HCT116 (cell line): ENCODE data around the gene NAGK. TPM values are rescaled to one million over a fixed set of nuclear protein-coding genes. Genes with fewer than 3 reads are reported as not detected.
"Not testable (repeated sequence)": the region's sequence is repeated elsewhere in the genome, so short reads cannot be mapped to it uniquely, and the experiment has no call there.

Source experiments
- ATAC-seq: fragments of 200-7000 bp; cut with Tn5 transposase; 2 replicates; pipeline ENCODE4 v1.9.1; 2020; ENCODE audit warnings: mild to moderate bottlenecking, moderate library complexity
- BruUV-seq: library from RNA; stranded (reverse); fragments of 400-500 nt; replicated peaks from 2 replicates; lab custom pipeline; 2021; lab: Mats Ljungman, UMichigan
- CTCF ChIA-PET: fragments of 300-600 bp; sonication (Branson Sonifier 250); formaldehyde crosslinking; loops from one replicate; lab custom pipeline; 2021; ENCODE audit warnings: antibody characterized with exemption; lab: Charles Lee
- POLR2A ChIA-PET: fragments of 300-600, 350-600 bp; sonication (Branson Sonifier 250); formaldehyde crosslinking; loops from one replicate; lab custom pipeline; 2021; ENCODE audit warnings: antibody characterized with exemption; lab: Charles Lee
- RAD21 ChIA-PET, 2 experiments: fragments of 300-600 bp; sonication (Branson Sonifier 250); formaldehyde crosslinking; loops; one replicate each; lab custom pipeline; 2023; ENCODE audit warnings: low total read pairs in 2 of 2; ENCODE audit not compliant: uncharacterized antibody in 2 of 2, unreplicated experiment in 2 of 2, low non-redundant PET in 1 of 2; lab: Charles Lee
- DNase-seq: peaks from one replicate; pipeline ENCODE4 v3.0.0-alpha.2; 2010; ENCODE audit warnings: low read depth, low spot score
- H2AFZ ChIP-seq: fragments of 200-600 bp; shearing (Covaris generic), sonication (generic); 2 replicates; pipeline ENCODE4 v1.6.1; 2017; ENCODE audit warnings: low read depth, mixed run types, mixed read lengths, antibody characterized with exemption, low read length; ENCODE audit not compliant: poor library complexity, severe bottlenecking
- H3K27ac ChIP-seq: 2 replicates; pipeline ENCODE4 v1.5.1; 2012; ENCODE audit warnings: low read depth, low read length
- H3K27me3 ChIP-seq: fragments of 200-600 bp; sonication (generic); 2 replicates; pipeline ENCODE4 v1.6.1; 2016; ENCODE audit warnings: mixed run types, low read length, mixed read lengths; ENCODE audit not compliant: insufficient read depth
- H3K36me3 ChIP-seq, 2 experiments: fragments of 200-500 bp in 1 of 2; fragments of 200-600 bp in 1 of 2; sonication (Bioruptor generic) in 1 of 2; sonication (generic) in 1 of 2; 2 replicates each; pipeline versions ENCODE4 v1.5.1 to v1.6.1; 2014 to 2016; ENCODE audit warnings: low read length in 2 of 2, inconsistent platforms in 1 of 2, mixed read lengths in 1 of 2, mixed run types in 1 of 2; ENCODE audit not compliant: insufficient read depth in 2 of 2, control insufficient read depth in 1 of 2
- H3K4me1 ChIP-seq, 2 experiments: fragments of 200-600 bp in 1 of 2; sonication (generic) in 1 of 2; 2 replicates each; pipeline versions ENCODE4 v1.5.1 to v1.6.1; 2012 to 2017; ENCODE audit warnings: low read length in 2 of 2, inconsistent platforms in 1 of 2, mild to moderate bottlenecking in 1 of 2, mixed read lengths in 1 of 2, mixed run types in 1 of 2, moderate library complexity in 1 of 2; ENCODE audit not compliant: insufficient read depth in 2 of 2, control insufficient read depth in 1 of 2
- H3K4me2 ChIP-seq: fragments of 200-600 bp; sonication (generic); 2 replicates; pipeline ENCODE4 v1.6.1; 2017; ENCODE audit warnings: mixed run types, low read length, mixed read lengths
- H3K4me3 ChIP-seq, 2 experiments: fragments of 200-600 bp in 1 of 2; sonication (generic) in 1 of 2; replicated peaks in 1 of 2; 2 replicates each; pipeline ENCODE4 v1.5.1; 2011 to 2016; ENCODE audit warnings: low read length in 2 of 2, control low read depth in 1 of 2, low read depth in 1 of 2, mild to moderate bottlenecking in 1 of 2, mixed read lengths in 1 of 2, mixed run types in 1 of 2
- H3K79me2 ChIP-seq: fragments of 200-600 bp; sonication (generic); 2 replicates; pipeline ENCODE4 v1.6.1; 2017; ENCODE audit warnings: mild to moderate bottlenecking, mixed run types, low read length, moderate library complexity, mixed read lengths; ENCODE audit not compliant: insufficient read depth
- H3K9ac ChIP-seq: fragments of 200-600 bp; sonication (generic); 2 replicates; pipeline ENCODE4 v1.6.1; 2016; ENCODE audit warnings: low read length, mixed read lengths
- H3K9me2 ChIP-seq: fragments of 200-600 bp; sonication (generic), shearing (Covaris generic); 2 replicates; pipeline ENCODE4 v1.6.1; 2017; ENCODE audit warnings: mixed run types, mild to moderate bottlenecking, moderate library complexity; ENCODE audit not compliant: insufficient read depth
- H3K9me3 ChIP-seq, 2 experiments: fragments of 200-500 bp in 1 of 2; fragments of 200-600 bp in 1 of 2; sonication (Bioruptor generic) in 1 of 2; sonication (generic) in 1 of 2; 2 replicates each; pipeline ENCODE4 v1.6.1; 2014 to 2017; ENCODE audit warnings: low read length in 2 of 2, mixed read lengths in 2 of 2, inconsistent platforms in 1 of 2, low read depth in 1 of 2, mild to moderate bottlenecking in 1 of 2, mixed run types in 1 of 2, moderate library complexity in 1 of 2; ENCODE audit not compliant: control insufficient read depth in 1 of 2, insufficient read depth in 1 of 2
- H4K20me1 ChIP-seq: fragments of 200-600 bp; sonication (generic), shearing (Covaris generic); 2 replicates; pipeline ENCODE4 v1.6.1; 2017; ENCODE audit warnings: mixed run types, mild to moderate bottlenecking, moderate library complexity; ENCODE audit not compliant: insufficient read depth
- intact Hi-C: fragments of 100-400 bp; cut with micrococcal nuclease; formaldehyde crosslinking; loops from 2 replicates; pipeline ENCODE4 v1.10.0; 2022
- total RNA-seq: library from RNA; stranded (reverse); gene quantifications from one replicate; pipeline ENCODE4 v1.2.1, GENCODE V29; 2021; ENCODE audit not compliant: unreplicated experiment

The NAGK gene
- total RNA-seq, 1 experiment from 2014 or later, result 36.8 TPM

DNA sequence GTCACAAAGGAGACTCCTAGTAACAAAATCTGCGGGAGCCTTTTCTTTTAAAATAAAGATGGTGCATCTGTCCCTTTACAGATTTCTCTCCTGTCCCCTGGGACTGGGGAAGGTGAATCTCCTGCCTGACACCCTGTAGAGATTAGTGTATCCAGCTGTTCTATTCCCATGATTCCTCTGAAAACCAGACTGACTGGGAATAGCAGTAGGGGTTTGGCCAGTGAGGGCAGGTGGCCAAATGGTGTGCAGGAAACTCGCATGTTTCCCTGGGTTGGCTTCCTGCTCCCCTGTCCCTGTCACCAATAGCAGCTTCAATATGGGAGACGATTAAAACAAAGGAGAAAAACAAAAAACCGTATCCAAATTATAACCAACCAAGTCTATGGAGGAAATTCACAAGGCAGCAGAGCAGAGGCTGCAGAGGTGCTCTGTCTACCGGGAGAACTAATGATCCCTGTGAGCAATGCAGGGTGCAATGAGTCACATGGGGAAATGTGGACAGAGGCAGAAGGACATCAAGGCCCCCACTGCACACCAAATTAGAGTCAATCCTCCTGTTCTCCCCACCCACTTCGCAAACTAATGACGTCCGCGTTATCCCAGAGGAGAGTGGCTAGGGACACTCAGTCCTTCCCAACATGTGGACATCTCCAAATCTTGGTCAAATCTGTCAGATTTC, 17.0 kb downstream of the NAGK start:
- RAD21 ChIA-PET, BruUV-seq: not testable (repeated sequence)

DNA sequence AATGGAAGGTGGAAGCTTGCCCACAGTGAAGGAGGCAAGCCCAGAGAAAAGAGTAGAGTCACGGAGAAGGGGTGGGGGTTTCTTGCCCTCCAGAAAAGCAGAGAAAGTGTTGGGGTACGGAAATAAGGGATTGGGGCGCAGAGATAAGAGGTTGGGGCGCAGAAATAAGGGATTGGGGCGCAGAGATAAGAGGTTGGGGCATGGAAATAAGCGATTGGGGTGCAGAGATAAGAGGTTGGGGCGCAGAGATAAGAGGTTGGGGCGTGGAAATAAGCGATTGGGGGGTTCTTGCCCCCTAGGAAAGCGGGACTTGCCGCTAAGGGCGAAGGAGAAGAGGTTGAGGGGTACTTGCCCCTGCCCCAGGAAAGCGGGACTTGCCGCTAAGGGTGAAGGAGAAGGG, 21.0 kb downstream of the NAGK start:
- intact Hi-C loops, BruUV-seq, H4K20me1 ChIP-seq, RAD21 ChIA-PET, H3K4me2 ChIP-seq, H3K9ac ChIP-seq, ATAC-seq, H3K9me3 ChIP-seq, H3K9me2 ChIP-seq, H3K4me1 ChIP-seq, H3K27me3 ChIP-seq, H2AFZ ChIP-seq, H3K36me3 ChIP-seq, DNase-seq, POLR2A ChIA-PET, CTCF ChIA-PET, H3K27ac ChIP-seq, H3K4me3 ChIP-seq, H3K79me2 ChIP-seq: not testable (repeated sequence)

More for the DNA sequence above, 17.0 kb downstream of the NAGK start:
- H3K27me3 ChIP-seq, H3K4me2 ChIP-seq, DNase-seq, H3K79me2 ChIP-seq, H3K9ac ChIP-seq, intact Hi-C loops, H3K9me3 ChIP-seq, CTCF ChIA-PET, H3K27ac ChIP-seq, H3K4me3 ChIP-seq, POLR2A ChIA-PET, H2AFZ ChIP-seq, H4K20me1 ChIP-seq, H3K9me2 ChIP-seq, H3K4me1 ChIP-seq, H3K36me3 ChIP-seq, ATAC-seq: not testable (repeated sequence)

DNA sequence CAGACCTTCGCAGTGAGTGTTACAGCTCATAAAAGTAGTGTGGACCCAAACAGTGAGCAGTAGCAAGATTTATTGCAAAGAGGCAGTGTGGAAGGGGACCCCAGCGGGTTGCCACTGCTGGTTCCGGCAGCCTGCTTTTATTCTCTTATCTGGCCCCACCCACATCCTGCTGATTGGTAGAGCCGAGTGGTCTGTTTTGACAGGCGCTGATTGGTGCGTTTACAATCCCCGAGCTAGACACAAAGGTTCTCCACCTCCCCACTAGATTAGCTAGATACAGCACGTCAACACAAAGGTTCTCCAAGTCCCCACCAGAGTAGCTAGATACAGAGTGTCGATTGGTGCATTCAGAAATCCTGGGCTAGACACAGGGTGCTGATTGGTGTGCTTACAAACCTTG, 23.4 kb downstream of the NAGK start:
- H3K79me2 ChIP-seq, H3K4me3 ChIP-seq, ATAC-seq, H3K9me2 ChIP-seq, POLR2A ChIA-PET, BruUV-seq, intact Hi-C loops, H3K36me3 ChIP-seq, H3K9ac ChIP-seq, H2AFZ ChIP-seq, H4K20me1 ChIP-seq, H3K4me2 ChIP-seq, RAD21 ChIA-PET, H3K4me1 ChIP-seq, H3K27me3 ChIP-seq, DNase-seq, H3K27ac ChIP-seq, H3K9me3 ChIP-seq: not testable (repeated sequence)
- CTCF ChIA-PET, result interaction anchor here (1.8 kb wide), 1 partner anchor 9 kb away, joined by 8 read pairs; no protein-coding TSS in a partner anchor

DNA sequence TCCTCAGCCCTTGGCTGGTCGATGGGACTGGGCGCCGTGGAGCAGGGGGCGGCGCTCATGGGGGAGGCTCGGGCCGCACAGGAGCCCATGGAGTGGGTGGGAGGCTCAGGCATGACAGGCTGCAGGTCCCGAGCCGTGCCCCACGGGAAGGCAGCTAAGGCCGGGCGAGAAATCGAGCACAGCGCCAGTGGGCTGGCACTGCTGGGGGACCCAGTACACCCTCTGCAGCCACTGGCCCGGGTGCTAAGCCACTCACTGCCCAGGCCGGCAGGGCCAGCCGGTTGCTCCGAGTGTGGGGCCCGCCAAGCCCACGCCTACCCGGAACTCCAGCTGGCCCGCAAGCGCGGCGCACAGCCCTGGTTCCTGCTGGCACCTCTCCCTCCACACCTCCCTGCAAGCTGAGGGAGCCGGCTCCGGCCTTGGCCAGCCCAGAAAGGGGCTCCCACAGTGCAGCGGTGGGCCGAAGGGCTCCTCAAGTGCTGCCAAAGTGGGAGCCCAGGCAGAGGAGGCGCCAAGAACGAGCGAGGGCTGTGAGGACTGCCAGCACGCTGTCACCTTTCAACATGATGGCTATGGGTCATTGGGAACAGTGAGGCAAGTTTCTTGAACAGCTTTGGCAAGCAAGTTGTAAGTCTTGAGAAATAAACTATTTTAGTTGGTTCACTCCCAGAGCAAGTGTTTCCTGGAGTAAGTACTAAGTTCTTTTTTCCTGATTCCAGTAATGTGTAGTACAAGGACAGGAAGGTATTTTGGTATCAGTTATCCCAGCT, 24.2 kb downstream of the NAGK start:
- H2AFZ ChIP-seq, H3K9me2 ChIP-seq, H3K4me2 ChIP-seq, H3K4me3 ChIP-seq, H3K36me3 ChIP-seq, H3K9ac ChIP-seq, DNase-seq, BruUV-seq, H3K4me1 ChIP-seq, POLR2A ChIA-PET, H3K27me3 ChIP-seq, H3K79me2 ChIP-seq, ATAC-seq, H3K9me3 ChIP-seq, H4K20me1 ChIP-seq, intact Hi-C loops, H3K27ac ChIP-seq, RAD21 ChIA-PET: not testable (repeated sequence)
- CTCF ChIA-PET, result interaction anchor here (1.8 kb wide), 1 partner anchor 8 kb away, joined by 8 read pairs; no protein-coding TSS in a partner anchor
